H1 (cell line): Measurements from ENCODE around the gene ZBTB14. TPM values are rescaled to one million over a fixed set of nuclear protein-coding genes. Genes with fewer than 3 reads are reported as not detected.

Experiments used
- CTCF ChIA-PET: fragments of 300-600 bp; sonication (Branson Sonifier 250); formaldehyde crosslinking; loops from one replicate; lab custom pipeline; 2021; ENCODE audit not compliant: partially characterized antibody; lab: Charles Lee
- POLR2A ChIA-PET: fragments of 300-600 bp; sonication (Branson Sonifier 250); formaldehyde crosslinking; loops from one replicate; lab custom pipeline; 2021; ENCODE audit warnings: inconsistent platforms; ENCODE audit not compliant: partially characterized antibody; lab: Charles Lee
- DNase-seq, 2 experiments: peaks; one replicate each; pipeline versions ENCODE4 v3.0.0 to v3.0.0-alpha.2; 2010 to 2022; ENCODE audit warnings: low spot score in 2 of 2, low read depth in 1 of 2, mixed read lengths in 1 of 2
- FAIRE-seq: peaks from 2 replicates; lab custom pipeline; 2011; peaks lifted over from hg19 to GRCh38; lab: Jason Lieb, UNC
- H2AFZ ChIP-seq: 2 replicates; pipeline ENCODE4 v1.8.1; 2012; ENCODE audit warnings: low read length, inconsistent platforms
- H2AK5ac ChIP-seq: 2 replicates; pipeline ENCODE4 v1.6.1; 2013; ENCODE audit warnings: low read depth, low read length
- H2BK120ac ChIP-seq: replicated peaks from 2 replicates; pipeline ENCODE3; 2013; ENCODE audit warnings: low read depth, low read length, inconsistent platforms
- H2BK12ac ChIP-seq: 2 replicates; pipeline ENCODE4 v1.6.1; 2013; ENCODE audit warnings: low read depth, low read length
- H2BK15ac ChIP-seq: 2 replicates; pipeline ENCODE4 v1.6.1; 2013; ENCODE audit warnings: low read length
- H2BK20ac ChIP-seq: 2 replicates; pipeline ENCODE4 v1.6.1; 2013; ENCODE audit warnings: low read length
- H2BK5ac ChIP-seq: 2 replicates; pipeline ENCODE4 v1.6.1; 2013; ENCODE audit warnings: low read depth, low read length
- H3K14ac ChIP-seq: 2 replicates; pipeline ENCODE4 v1.6.1; 2013; ENCODE audit warnings: inconsistent platforms; ENCODE audit not compliant: insufficient read length
- H3K18ac ChIP-seq: 2 replicates; pipeline ENCODE4 v1.6.1; 2013; ENCODE audit warnings: low read length; ENCODE audit errors: extremely low read depth
- H3K23ac ChIP-seq: 2 replicates; pipeline ENCODE4 v1.6.1; 2013; ENCODE audit warnings: inconsistent platforms; ENCODE audit not compliant: insufficient read length
- H3K23me2 ChIP-seq: 2 replicates; pipeline ENCODE4 v1.6.1; 2013; ENCODE audit warnings: low read depth, low read length
- H3K27ac ChIP-seq: 2 replicates; pipeline ENCODE4 v1.6.1; 2011; ENCODE audit warnings: low read depth, low read length, inconsistent platforms
- H3K27me3 ChIP-seq, 4 experiments: replicated peaks in 1 of 4; 1 replicate in 1 of 4; 2 replicates in 3 of 4; pipeline versions ENCODE4 v1.6.1 to v1.8.1; 2011 to 2013; ENCODE audit warnings: low read length in 3 of 4, mild to moderate bottlenecking in 3 of 4, inconsistent platforms in 2 of 4, mixed read lengths in 2 of 4, moderate library complexity in 1 of 4; ENCODE audit not compliant: control insufficient read depth in 3 of 4, insufficient read depth in 3 of 4; ENCODE audit errors: extremely low read depth in 1 of 4
- H3K36me3 ChIP-seq, 4 experiments: 2 replicates each; pipeline versions ENCODE4 v1.6.1 to v1.8.1; 2011 to 2013; ENCODE audit warnings: mild to moderate bottlenecking in 4 of 4, low read length in 3 of 4, moderate library complexity in 2 of 4, control low read depth in 1 of 4, inconsistent platforms in 1 of 4; ENCODE audit not compliant: insufficient read depth in 4 of 4, control insufficient read depth in 2 of 4
- H3K4ac ChIP-seq: replicated peaks from 2 replicates; pipeline ENCODE3; 2013; ENCODE audit warnings: low read length, low read depth, mixed read lengths, inconsistent platforms; ENCODE audit not compliant: insufficient read length
- H3K4me1 ChIP-seq, 4 experiments: replicated peaks in 1 of 4; 1 replicate in 1 of 4; 2 replicates in 3 of 4; pipeline versions ENCODE4 v1.6.1 to v1.8.1; 2011 to 2013; ENCODE audit warnings: low read length in 3 of 4, inconsistent platforms in 2 of 4, mixed read lengths in 1 of 4; ENCODE audit not compliant: insufficient read depth in 4 of 4, control insufficient read depth in 3 of 4
- H3K4me2 ChIP-seq, 2 experiments: 2 replicates each; pipeline versions ENCODE4 v1.6.1 to v1.8.1; 2011 to 2013; ENCODE audit warnings: low read depth in 2 of 2, low read length in 2 of 2, control low read depth in 1 of 2, inconsistent platforms in 1 of 2, mild to moderate bottlenecking in 1 of 2; ENCODE audit not compliant: insufficient read depth in 1 of 2
- H3K4me3 ChIP-seq, 4 experiments: fragments of 200-600, 300-600 bp in 1 of 4; sonication (generic), shearing (Covaris generic), sonication (Bioruptor Twin) in 1 of 4; 2 replicates each; pipeline versions ENCODE4 v1.5.1 to v1.8.1; 2011 to 2016; ENCODE audit warnings: low read length in 4 of 4, low read depth in 3 of 4, control low read depth in 2 of 4, inconsistent platforms in 2 of 4, mild to moderate bottlenecking in 2 of 4, mixed read lengths in 1 of 4, moderate library complexity in 1 of 4; ENCODE audit not compliant: insufficient read depth in 2 of 4; ENCODE audit errors: extremely low read depth in 1 of 4
- H3K56ac ChIP-seq: replicated peaks from 2 replicates; pipeline ENCODE3; 2013; ENCODE audit warnings: low read depth, mild to moderate bottlenecking, mixed read lengths, low read length, inconsistent platforms; ENCODE audit not compliant: insufficient read length
- H3K79me1 ChIP-seq: 2 replicates; pipeline ENCODE4 v1.6.1; 2013; ENCODE audit warnings: low read depth, low read length, control low read depth
- H3K79me2 ChIP-seq, 2 experiments: 2 replicates each; pipeline versions ENCODE4 v1.6.1 to v1.8.1; 2012 to 2013; ENCODE audit warnings: low read length in 2 of 2, mild to moderate bottlenecking in 2 of 2, inconsistent platforms in 1 of 2; ENCODE audit not compliant: insufficient read depth in 2 of 2, control insufficient read depth in 1 of 2
- H3K9ac ChIP-seq, 4 experiments: replicated peaks in 1 of 4; 1 replicate in 1 of 4; 2 replicates in 3 of 4; pipeline versions ENCODE4 v1.6.1 to v1.8.1; 2011 to 2013; ENCODE audit warnings: low read depth in 3 of 4, low read length in 3 of 4, control low read depth in 2 of 4, mild to moderate bottlenecking in 2 of 4, moderate library complexity in 2 of 4, inconsistent platforms in 1 of 4; ENCODE audit errors: extremely low read depth in 1 of 4
- H3K9me3 ChIP-seq, 2 experiments: 2 replicates each; pipeline versions ENCODE4 v1.6.1 to v1.8.1; 2012 to 2013; ENCODE audit warnings: mild to moderate bottlenecking in 2 of 2, moderate library complexity in 2 of 2, control low read depth in 1 of 2, inconsistent platforms in 1 of 2, low read depth in 1 of 2, low read length in 1 of 2, mixed read lengths in 1 of 2; ENCODE audit not compliant: insufficient read depth in 2 of 2
- H4K20me1 ChIP-seq, 2 experiments: replicated peaks in 1 of 2; 2 replicates each; pipeline versions ENCODE3 to v1.8.1; 2011 to 2013; ENCODE audit warnings: inconsistent platforms in 2 of 2, low read length in 2 of 2, mild to moderate bottlenecking in 1 of 2; ENCODE audit not compliant: insufficient read depth in 2 of 2, control insufficient read depth in 1 of 2
- H4K5ac ChIP-seq: 2 replicates; pipeline ENCODE4 v1.6.1; 2013; ENCODE audit warnings: low read length, low read depth, mixed read lengths, inconsistent platforms; ENCODE audit not compliant: insufficient read length
- H4K8ac ChIP-seq: 2 replicates; pipeline ENCODE4 v1.8.0; 2013; ENCODE audit warnings: mild to moderate bottlenecking, moderate library complexity, low read length, inconsistent platforms; ENCODE audit not compliant: insufficient read depth; ENCODE audit errors: extremely low read depth
- H4K91ac ChIP-seq: replicated peaks from 2 replicates; pipeline ENCODE3; 2013; ENCODE audit warnings: low read length, mixed read lengths, inconsistent platforms; ENCODE audit not compliant: insufficient read length
- SRF ChIP-seq: IDR thresholded peaks from 2 replicates; pipeline ENCODE4 v1.6.1; 2011; ENCODE audit warnings: mild to moderate bottlenecking, low read depth, low read length, moderate library complexity
- USF2 ChIP-seq: IDR thresholded peaks from 2 replicates; pipeline ENCODE4 v1.6.1; 2011; ENCODE audit warnings: low read length, improper control_type of control experiment
- WGBS, 2 experiments: shearing (Covaris generic) in 1 of 2; methylation state at CpG; one replicate each; pipeline versions ENCODE4 v1.1.6 to v1.1.7; 2013 to 2015; ENCODE audit warnings: low lambda C conversion rate in 2 of 2, mixed read lengths in 2 of 2, inconsistent platforms in 1 of 2, low coverage in 1 of 2, missing lambda C conversion rate in 1 of 2; ENCODE audit not compliant: insufficient replicate concordance in 2 of 2, insufficient coverage in 1 of 2, insufficient read length in 1 of 2; ENCODE audit errors: extremely low coverage in 1 of 2, missing lambda C conversion rate in 1 of 2; 5-methylcytosine and 5-hydroxymethylcytosine counted together
- polyA plus RNA-seq, 7 experiments: library from polyadenylated mRNA; depleted of rRNA in 3 of 7; stranded (reverse) in 5 of 7; unstranded in 2 of 7; fragments of >200 nt in 5 of 7; fragments of 200-250 nt in 2 of 7; gene quantifications; 1 replicate in 5 of 7; 2 replicates in 1 of 7; 4 replicates in 1 of 7; pipeline versions ENCODE4 v1.2.1 to v1.2.3, GENCODE V29; 2011 to 2013; ENCODE audit warnings: missing spikeins in 2 of 7, mixed read lengths in 2 of 7
- total RNA-seq: library from RNA; stranded (reverse); fragmentation: NEBNext Ultra II Directional; extraction: Animal tissue kit (Norgen Biotek cat#: 25700); gene quantifications from 2 replicates; pipeline ENCODE4 v1.2.1, GENCODE V29; 2021

The ZBTB14 gene
- total and polyA plus RNA-seq, 2 of the 8 experiments (the other 6 are each of a cell fraction or from before 2014, with no cell fraction given): 5.2 to 18.3 TPM

- TF ChIP-seq SRF (no peak), USF2 (no peak)
- H2BK20ac ChIP-seq: no peak overlapping the region
- no peak overlapping the region for H3K27ac ChIP-seq
- peaks cover 0 to 2% of the 10 kb centered on the region in 2 experiments; a peak in 1 of 4 replicates for H3K9me3 ChIP-seq
- POLR2A ChIA-PET: interaction anchor here (1.1 kb wide), 1 partner anchor 13 kb away, joined by 3 read pairs; the partner anchor contains the start of gene ZBTB14
- H3K4me3 ChIP-seq: no peak overlapping the region
- no peak overlapping the region for H2BK12ac ChIP-seq
- H2AFZ ChIP-seq: no peak overlapping the region
- no peak overlapping the region for H3K56ac ChIP-seq
- CTCF ChIA-PET: interaction anchor here (1.2 to 1.5 kb wide), 2 partner anchors 9 to 11 kb away, joined by 4 to 6 read pairs; no protein-coding TSS in a partner anchor
- no peak overlapping the region for H3K18ac ChIP-seq
- DNase-seq (no peak), FAIRE-seq (no peak)
- no peak overlapping the region for H2BK120ac ChIP-seq
- H2BK15ac ChIP-seq: no peak overlapping the region
- H3K9ac ChIP-seq: no peak overlapping the region
- no peaks in the 10 kb centered on the region for H3K79me2 ChIP-seq
- 100% methylated on average over 1 of the region's 1 CpG; no CpG with 5 or more reads in 1 of the 2 experiments for WGBS, 2 experiments
- H3K79me1 ChIP-seq: no peaks in the 10 kb centered on the region
- H4K5ac ChIP-seq: no peak overlapping the region
- H3K36me3 ChIP-seq: no peaks in the 10 kb centered on the region
- H2BK5ac ChIP-seq: no peak overlapping the region
- H2AK5ac ChIP-seq: no peak overlapping the region
- no peak overlapping the region for H3K14ac ChIP-seq
- no peak overlapping the region for H3K4me2 ChIP-seq
- no peaks in the 10 kb centered on the region for H4K20me1 ChIP-seq
- H3K23me2 ChIP-seq: no peaks in the 10 kb centered on the region
- H4K91ac ChIP-seq: no peak overlapping the region
- H3K4ac ChIP-seq: no peak overlapping the region
- H4K8ac ChIP-seq: no peak overlapping the region
- no peaks in the 10 kb centered on the region for H3K27me3 ChIP-seq
- H3K23ac ChIP-seq: no peak overlapping the region
- H3K4me1 ChIP-seq: peaks cover 0 to 4% (median 1%) of the 10 kb centered on the region in 4 experiments; a peak in 2 of 7 replicates
These were observed 12.8 kb downstream of the ZBTB14 start for GRCh38 chr18:5282770-5283169.
